Diencephalon (tissue), 1 donor: ENCODE results near the gene STK31. TPM values are rescaled to one million over a fixed set of nuclear protein-coding genes. Genes with fewer than 3 reads are reported as not detected.

Source experiments
- total RNA-seq: library from RNA; depleted of rRNA; stranded (reverse); fragments of >200 nt; gene quantifications from one replicate; pipeline ENCODE4 v1.2.3, GENCODE V29; 2014

The STK31 gene, protein sequence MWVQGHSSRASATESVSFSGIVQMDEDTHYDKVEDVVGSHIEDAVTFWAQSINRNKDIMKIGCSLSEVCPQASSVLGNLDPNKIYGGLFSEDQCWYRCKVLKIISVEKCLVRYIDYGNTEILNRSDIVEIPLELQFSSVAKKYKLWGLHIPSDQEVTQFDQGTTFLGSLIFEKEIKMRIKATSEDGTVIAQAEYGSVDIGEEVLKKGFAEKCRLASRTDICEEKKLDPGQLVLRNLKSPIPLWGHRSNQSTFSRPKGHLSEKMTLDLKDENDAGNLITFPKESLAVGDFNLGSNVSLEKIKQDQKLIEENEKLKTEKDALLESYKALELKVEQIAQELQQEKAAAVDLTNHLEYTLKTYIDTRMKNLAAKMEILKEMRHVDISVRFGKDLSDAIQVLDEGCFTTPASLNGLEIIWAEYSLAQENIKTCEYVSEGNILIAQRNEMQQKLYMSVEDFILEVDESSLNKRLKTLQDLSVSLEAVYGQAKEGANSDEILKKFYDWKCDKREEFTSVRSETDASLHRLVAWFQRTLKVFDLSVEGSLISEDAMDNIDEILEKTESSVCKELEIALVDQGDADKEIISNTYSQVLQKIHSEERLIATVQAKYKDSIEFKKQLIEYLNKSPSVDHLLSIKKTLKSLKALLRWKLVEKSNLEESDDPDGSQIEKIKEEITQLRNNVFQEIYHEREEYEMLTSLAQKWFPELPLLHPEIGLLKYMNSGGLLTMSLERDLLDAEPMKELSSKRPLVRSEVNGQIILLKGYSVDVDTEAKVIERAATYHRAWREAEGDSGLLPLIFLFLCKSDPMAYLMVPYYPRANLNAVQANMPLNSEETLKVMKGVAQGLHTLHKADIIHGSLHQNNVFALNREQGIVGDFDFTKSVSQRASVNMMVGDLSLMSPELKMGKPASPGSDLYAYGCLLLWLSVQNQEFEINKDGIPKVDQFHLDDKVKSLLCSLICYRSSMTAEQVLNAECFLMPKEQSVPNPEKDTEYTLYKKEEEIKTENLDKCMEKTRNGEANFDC
- total RNA-seq: 3.2 TPM

DNA sequence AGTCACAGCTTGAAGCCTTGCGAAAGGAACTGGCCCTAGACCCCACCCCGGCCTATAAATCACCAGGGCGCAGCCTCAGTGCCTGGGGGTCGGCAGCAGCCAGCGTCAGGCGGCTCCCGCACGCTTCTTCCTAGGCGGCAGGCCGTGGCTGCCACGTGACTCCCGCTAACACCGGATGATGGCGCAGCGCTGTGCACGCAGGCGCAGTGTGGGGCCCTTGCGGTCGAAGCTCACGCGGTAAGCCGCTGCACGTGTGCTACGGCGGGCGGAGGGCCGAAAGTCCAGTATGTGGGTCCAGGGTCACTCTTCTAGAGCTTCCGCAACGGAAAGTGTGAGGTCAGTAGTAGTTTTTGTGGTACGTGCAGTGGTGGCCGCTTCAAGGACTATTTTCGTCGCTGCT, at the start of gene STK31:
Gene STK31, plus strand, starts transcription at position 220 of the 400 bp plus-strand sequence. Its CDS starts 67 bp downstream, at position 287.

GRCh38 chr7:23679898-23680413, 30.1 kb upstream of the STK31 start, which contains the start of gene FAM221A:
Gene FAM221A (plus strand): TSS chr7:23680199. CDS start chr7:23680219, 20 bp downstream.

Other genes with a start within 250 kb of the STK31 start
- gene IGF2BP3, start 239.7 kb upstream of the STK31 start, total RNA-seq: 48.2 TPM
- 63.4 TPM for gene TRA2A, start 178.2 kb upstream of the STK31 start, total RNA-seq
- 47.7 TPM for gene CCDC126, start 112.8 kb upstream of the STK31 start, total RNA-seq
- gene FAM221A, start 30.0 kb upstream of the STK31 start, total RNA-seq: 14.5 TPM